Inflammatory macrophage (primary cell): ENCODE measurements around the gene CCN5.
"Not testable (repeated sequence)": the region's sequence is repeated elsewhere in the genome, so short reads cannot be mapped to it uniquely, and the experiment has no call there.

Source experiments
- DNase-seq, 2 donors: peaks; one replicate each; pipeline ENCODE4 v3.0.0-alpha.2; 2020 to 2022

The CCN5 gene

GRCh38 chr20:44761423-44761822, 46.3 kb downstream of the CCN5 start:
- no peak for DNase-seq

- DNase-seq: no peak
Observed at GRCh38 chr20:44762466-44763140, 47.4 kb downstream of the CCN5 start.

- DNase-seq: not testable (repeated sequence)
Observed at GRCh38 chr20:44763798-44764197, 48.6 kb downstream of the CCN5 start.

GRCh38 chr20:44765091-44765490, 49.9 kb downstream of the CCN5 start:
- no peak for DNase-seq

- DNase-seq: no peak
Observed at GRCh38 chr20:44765701-44766347, 50.7 kb downstream of the CCN5 start.

GRCh38 chr20:44768256-44768655, 53.1 kb downstream of the CCN5 start:
- DNase-seq: no peak

GRCh38 chr20:44768854-44769480, 53.8 kb downstream of the CCN5 start:
- DNase-seq: no peak

GRCh38 chr20:44769481-44769863, 54.3 kb downstream of the CCN5 start:
- no peak for DNase-seq

- no peak for DNase-seq
Observed at GRCh38 chr20:44770484-44771171, 55.5 kb downstream of the CCN5 start.

- no peak for DNase-seq
Observed at GRCh38 chr20:44771172-44771535, 56.0 kb downstream of the CCN5 start.

- DNase-seq: no peak
Observed at GRCh38 chr20:44772636-44773035, 57.5 kb downstream of the CCN5 start.

GRCh38 chr20:44773070-44773829, 58.1 kb downstream of the CCN5 start:
- no peak for DNase-seq

GRCh38 chr20:44776980-44777379, 61.8 kb downstream of the CCN5 start:
- DNase-seq: no peak
